ENCODE measurements around the gene SSR1. TPM values are rescaled to one million over a fixed set of nuclear protein-coding genes. Genes with fewer than 3 reads are reported as not detected.
"Not testable (repeated sequence)": the region's sequence is repeated elsewhere in the genome, so short reads cannot be mapped to it uniquely, and the experiment has no call there.

Gene SSR1
- total RNA-seq, 1 donor from 2014 or later: 289 TPM

DNA sequence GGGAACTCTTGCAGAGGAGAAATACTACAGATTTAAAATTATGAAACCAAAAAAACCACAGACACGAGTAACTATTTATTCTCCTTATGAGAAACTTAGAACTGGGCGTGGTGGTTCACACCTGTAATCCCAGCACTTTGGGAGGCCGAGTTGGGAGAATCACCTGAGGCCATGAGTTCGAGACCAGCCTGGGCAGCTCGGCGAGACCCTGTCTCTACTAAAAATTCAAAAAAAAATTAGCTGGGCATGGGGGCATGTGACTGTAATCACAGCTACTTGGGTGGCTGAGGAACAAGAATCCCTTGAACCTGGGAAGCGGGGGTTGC, 36.8 kb downstream of the SSR1 start:
- TF ChIP-seq EZH2 (IDR thresholded peaks at IDR 0.05; ENCODE audit: insufficient read depth, low read length): no peak
- TF ChIP-seq, protein P1, sequence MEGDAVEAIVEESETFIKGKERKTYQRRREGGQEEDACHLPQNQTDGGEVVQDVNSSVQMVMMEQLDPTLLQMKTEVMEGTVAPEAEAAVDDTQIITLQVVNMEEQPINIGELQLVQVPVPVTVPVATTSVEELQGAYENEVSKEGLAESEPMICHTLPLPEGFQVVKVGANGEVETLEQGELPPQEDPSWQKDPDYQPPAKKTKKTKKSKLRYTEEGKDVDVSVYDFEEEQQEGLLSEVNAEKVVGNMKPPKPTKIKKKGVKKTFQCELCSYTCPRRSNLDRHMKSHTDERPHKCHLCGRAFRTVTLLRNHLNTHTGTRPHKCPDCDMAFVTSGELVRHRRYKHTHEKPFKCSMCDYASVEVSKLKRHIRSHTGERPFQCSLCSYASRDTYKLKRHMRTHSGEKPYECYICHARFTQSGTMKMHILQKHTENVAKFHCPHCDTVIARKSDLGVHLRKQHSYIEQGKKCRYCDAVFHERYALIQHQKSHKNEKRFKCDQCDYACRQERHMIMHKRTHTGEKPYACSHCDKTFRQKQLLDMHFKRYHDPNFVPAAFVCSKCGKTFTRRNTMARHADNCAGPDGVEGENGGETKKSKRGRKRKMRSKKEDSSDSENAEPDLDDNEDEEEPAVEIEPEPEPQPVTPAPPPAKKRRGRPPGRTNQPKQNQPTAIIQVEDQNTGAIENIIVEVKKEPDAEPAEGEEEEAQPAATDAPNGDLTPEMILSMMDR (IDR thresholded peaks at IDR 0.05; ENCODE audit: insufficient read depth, low read depth, low read length): no peak
- H3K27ac ChIP-seq (ENCODE audit: low read depth, low read length): no peak overlapping the region
- Mint-ChIP-seq H3K27me3 (ENCODE audit: low read depth, unreplicated experiment) (no peaks in the 10 kb centered on the region), H3K27ac (ENCODE audit: unreplicated experiment) (no peak overlapping the region), H3K36me3 (ENCODE audit: low read depth, unreplicated experiment) (no peaks in the 10 kb centered on the region), H3K4me1 (ENCODE audit: low read depth, unreplicated experiment) (peaks cover 2% of the 10 kb centered on the region), H3K4me3 (ENCODE audit: unreplicated experiment) (no peak overlapping the region), H3K9me3 (ENCODE audit: unreplicated experiment) (no peaks in the 10 kb centered on the region)
- no peaks in the 10 kb centered on the region for H4K20me1 ChIP-seq (ENCODE audit: insufficient read depth, low read length)
- no peak overlapping the region for H3K4me2 ChIP-seq (ENCODE audit: low read length)
- DNase-seq (ENCODE audit: low read depth): no peak
- no peak overlapping the region for H3K9ac ChIP-seq (ENCODE audit: low read length)
- no peaks in the 10 kb centered on the region for H3K27me3 ChIP-seq (ENCODE audit: insufficient read depth, low read length)
- H3K79me2 ChIP-seq (ENCODE audit: insufficient read depth, low read length): no peaks in the 10 kb centered on the region
- no peak for FAIRE-seq
- H3K4me3 ChIP-seq (ENCODE audit: insufficient read depth, low read depth, low read length): no peak overlapping the region
- no peaks in the 10 kb centered on the region for H3K4me1 ChIP-seq (ENCODE audit: insufficient read depth, low read length)
- H3K9me3 ChIP-seq (ENCODE audit: insufficient read depth, low read depth, low read length): no peaks in the 10 kb centered on the region
- no peaks in the 10 kb centered on the region for H3K36me3 ChIP-seq (ENCODE audit: insufficient read depth, low read length)
- no peak overlapping the region for H2AFZ ChIP-seq (ENCODE audit: low read depth, low read length)

DNA sequence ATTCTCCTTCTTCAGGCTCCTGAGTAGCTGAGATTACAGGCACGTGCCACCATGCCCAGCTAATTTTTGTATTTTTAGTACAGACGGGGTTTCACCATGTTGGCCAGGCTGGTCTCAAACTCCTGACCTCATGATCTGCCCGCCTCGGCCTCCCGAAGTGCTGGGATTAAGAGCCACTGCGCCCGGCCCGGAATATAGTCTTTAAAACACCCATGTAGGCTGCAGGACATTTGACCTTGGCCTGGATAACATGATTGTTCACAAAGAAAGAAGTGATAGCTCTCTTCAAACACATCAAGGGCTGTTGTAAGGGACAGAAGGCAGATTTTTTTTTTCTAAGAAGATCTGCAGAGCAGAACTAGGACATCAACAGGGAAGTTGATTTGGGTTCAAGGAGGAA, 38.5 kb downstream of the SSR1 start:
- not testable (repeated sequence) for H3K36me3 ChIP-seq (ENCODE audit: insufficient read depth, low read length); DNase-seq (ENCODE audit: low read depth); H4K20me1 ChIP-seq (ENCODE audit: insufficient read depth, low read length); H3K27ac Mint-ChIP-seq (ENCODE audit: unreplicated experiment); H2AFZ ChIP-seq (ENCODE audit: low read depth, low read length); H3K4me1 Mint-ChIP-seq (ENCODE audit: low read depth, unreplicated experiment); H3K36me3 Mint-ChIP-seq (ENCODE audit: low read depth, unreplicated experiment); H3K4me3 Mint-ChIP-seq (ENCODE audit: unreplicated experiment); H3K4me1 ChIP-seq (ENCODE audit: insufficient read depth, low read length); H3K27me3 ChIP-seq (ENCODE audit: insufficient read depth, low read length); H3K9me3 Mint-ChIP-seq (ENCODE audit: unreplicated experiment); H3K9me3 ChIP-seq (ENCODE audit: insufficient read depth, low read depth, low read length); H3K27ac ChIP-seq (ENCODE audit: low read depth, low read length); H3K27me3 Mint-ChIP-seq (ENCODE audit: low read depth, unreplicated experiment); H3K79me2 ChIP-seq (ENCODE audit: insufficient read depth, low read length); H3K4me2 ChIP-seq (ENCODE audit: low read length); H3K4me3 ChIP-seq (ENCODE audit: insufficient read depth, low read depth, low read length); FAIRE-seq; H3K9ac ChIP-seq (ENCODE audit: low read length)

DNA sequence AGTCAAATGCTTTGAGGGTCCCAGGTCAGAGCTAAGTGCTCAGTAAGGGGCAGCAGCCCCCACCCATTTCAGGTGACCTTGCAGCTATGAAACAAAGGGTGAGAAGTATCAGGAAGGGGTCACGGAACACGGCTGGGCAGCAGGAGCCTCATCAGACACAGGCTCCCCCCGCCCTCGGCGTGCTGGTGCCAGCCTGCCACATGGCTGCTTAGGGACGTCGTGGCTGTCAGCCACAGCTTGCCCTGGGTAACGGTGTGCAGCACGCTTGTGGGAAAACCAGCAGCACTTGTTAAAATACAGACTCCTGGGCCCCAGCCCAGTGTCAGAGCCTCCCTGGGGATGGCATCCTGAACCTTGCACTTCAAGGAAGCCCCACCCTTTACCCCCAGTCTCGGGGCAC, 39.3 kb downstream of the SSR1 start:
- Mint-ChIP-seq H3K27me3 (ENCODE audit: low read depth, unreplicated experiment) (peaks cover 4% of the 10 kb centered on the region), H3K36me3 (ENCODE audit: low read depth, unreplicated experiment) (no peaks in the 10 kb centered on the region), H3K4me3 (ENCODE audit: unreplicated experiment) (no peak overlapping the region), H3K27ac (ENCODE audit: unreplicated experiment) (no peak overlapping the region), H3K9me3 (ENCODE audit: unreplicated experiment) (no peaks in the 10 kb centered on the region), H3K4me1 (ENCODE audit: low read depth, unreplicated experiment) (peaks cover 2% of the 10 kb centered on the region)
- H2AFZ ChIP-seq (ENCODE audit: low read depth, low read length): no peak overlapping the region
- H3K4me1 ChIP-seq (ENCODE audit: insufficient read depth, low read length): no peaks in the 10 kb centered on the region
- H3K9ac ChIP-seq (ENCODE audit: low read length): no peak overlapping the region
- no peaks in the 10 kb centered on the region for H3K27me3 ChIP-seq (ENCODE audit: insufficient read depth, low read length)
- TF ChIP-seq, protein P1 (IDR thresholded peaks at IDR 0.05; ENCODE audit: insufficient read depth, low read depth, low read length): no peak
- TF ChIP-seq EZH2 (IDR thresholded peaks at IDR 0.05; ENCODE audit: insufficient read depth, low read length): no peak
- H3K4me3 ChIP-seq (ENCODE audit: insufficient read depth, low read depth, low read length): no peak overlapping the region
- DNase-seq (ENCODE audit: low read depth) (no peak), FAIRE-seq (no peak)
- H4K20me1 ChIP-seq (ENCODE audit: insufficient read depth, low read length): no peaks in the 10 kb centered on the region
- H3K9me3 ChIP-seq (ENCODE audit: insufficient read depth, low read depth, low read length): no peaks in the 10 kb centered on the region
- no peaks in the 10 kb centered on the region for H3K79me2 ChIP-seq (ENCODE audit: insufficient read depth, low read length)
- H3K27ac ChIP-seq (ENCODE audit: low read depth, low read length): no peak overlapping the region
- H3K4me2 ChIP-seq (ENCODE audit: low read length): no peak overlapping the region
- H3K36me3 ChIP-seq (ENCODE audit: insufficient read depth, low read length): no peaks in the 10 kb centered on the region

Data from astrocyte (in vitro differentiated cells and primary cell).